Measurements from ENCODE around the gene KLRK1. TPM values are rescaled to one million over a fixed set of nuclear protein-coding genes. Genes with fewer than 3 reads are reported as not detected.
"Not testable (repeated sequence)": the region's sequence is repeated elsewhere in the genome, so short reads cannot be mapped to it uniquely, and the experiment has no call there.

The KLRK1 gene
- total RNA-seq, 2 experiments from 2014 or later: 0.35 to 0.50 TPM

DNA sequence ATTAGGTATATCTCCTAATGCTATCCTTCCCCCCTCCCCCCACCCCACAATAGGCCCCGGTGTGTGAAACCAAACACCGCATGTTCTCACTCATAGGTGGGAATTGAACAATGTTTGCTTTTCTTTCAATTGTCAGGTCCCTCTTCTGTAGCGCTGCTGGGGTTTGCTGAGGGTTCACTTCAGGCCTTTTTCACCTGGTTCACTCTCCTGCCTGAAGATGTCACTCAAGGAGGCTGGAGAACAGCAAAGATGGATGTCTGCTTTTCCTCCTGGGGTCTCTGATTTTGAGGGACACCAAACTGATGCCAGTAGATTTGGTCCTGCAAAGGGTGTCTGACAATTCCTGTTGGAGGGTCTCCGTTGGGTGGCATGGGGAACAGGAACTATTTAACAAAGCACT is 35.8 kb downstream of the KLRK1 start:
- intact Hi-C loops (cut with micrococcal nuclease): no loop called here
- Mint-ChIP-seq H3K27me3 (ENCODE audit: low read depth) (peaks cover 5% of the 10 kb centered on the region), H3K9me3 (peaks cover 4% of the 10 kb centered on the region), H3K4me1 (ENCODE audit: low read depth) (no peaks in the 10 kb centered on the region), H3K36me3 (ENCODE audit: low read depth) (no peaks in the 10 kb centered on the region), H3K27ac (no peak overlapping the region), H3K4me3 (no peak overlapping the region)
- CTCF ChIA-PET: no interaction called here
- no peak for DNase-seq

DNA sequence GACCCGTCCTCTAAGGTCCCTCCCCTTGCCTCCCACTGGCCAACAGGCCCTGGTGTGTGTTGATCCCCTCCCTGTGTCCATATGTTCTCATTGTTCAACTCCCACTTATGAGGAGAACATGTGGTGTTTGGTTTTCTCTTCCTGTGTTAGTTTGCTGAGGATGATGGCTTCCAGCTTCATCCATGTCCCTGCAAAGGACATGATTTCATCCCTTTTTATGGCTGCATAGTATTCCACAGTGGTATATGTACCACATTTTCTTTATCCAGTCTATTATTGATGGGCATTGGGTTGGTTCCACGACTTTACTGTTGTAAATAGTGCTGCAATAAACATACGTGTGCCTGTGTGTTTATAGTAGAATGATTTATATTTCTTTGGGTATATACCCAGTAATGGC is 38.4 kb downstream of the KLRK1 start:
- H3K9me3 Mint-ChIP-seq; H3K4me1 Mint-ChIP-seq (ENCODE audit: low read depth); H3K36me3 Mint-ChIP-seq (ENCODE audit: low read depth); H3K4me3 Mint-ChIP-seq; intact Hi-C loops (cut with micrococcal nuclease); H3K27me3 Mint-ChIP-seq (ENCODE audit: low read depth); H3K27ac Mint-ChIP-seq; DNase-seq; CTCF ChIA-PET: not testable (repeated sequence)

DNA sequence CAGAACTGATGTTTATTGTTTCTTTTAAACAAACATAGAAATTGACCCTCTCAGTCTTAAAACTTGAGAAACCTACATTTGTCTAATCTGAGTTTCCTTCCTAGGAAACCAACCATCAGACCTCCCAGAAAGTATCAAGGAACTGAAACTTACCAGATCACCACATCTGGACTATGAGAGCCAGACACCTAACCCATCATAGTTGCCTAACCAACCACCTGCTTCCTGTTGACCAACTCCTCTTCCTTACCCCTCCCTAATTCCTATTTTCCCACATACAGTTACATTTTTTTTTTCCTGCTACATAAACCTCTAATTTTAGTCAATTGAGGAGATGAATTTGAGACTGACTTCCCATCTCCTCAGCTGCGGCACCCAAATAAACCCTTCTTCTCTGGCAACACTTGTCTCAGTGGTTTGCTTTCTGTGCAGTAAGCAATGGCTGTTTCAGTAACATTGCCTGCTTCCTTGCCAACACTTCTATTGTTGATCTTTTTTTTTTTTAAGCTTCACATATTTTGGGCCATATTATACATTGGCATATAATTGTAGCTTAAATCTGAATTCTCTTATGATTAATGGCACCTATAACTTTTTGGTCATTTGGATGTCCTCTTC is 47.8 kb downstream of the KLRK1 start:
- Mint-ChIP-seq H3K9me3 (no peaks in the 10 kb centered on the region), H3K4me1 (ENCODE audit: low read depth) (no peaks in the 10 kb centered on the region), H3K27ac (no peak overlapping the region), H3K27me3 (ENCODE audit: low read depth) (no peaks in the 10 kb centered on the region), H3K36me3 (ENCODE audit: low read depth) (no peaks in the 10 kb centered on the region), H3K4me3 (no peak overlapping the region)
- CTCF ChIA-PET: no interaction called here
- intact Hi-C loops (cut with micrococcal nuclease): no loop called here
- DNase-seq: no peak

DNA sequence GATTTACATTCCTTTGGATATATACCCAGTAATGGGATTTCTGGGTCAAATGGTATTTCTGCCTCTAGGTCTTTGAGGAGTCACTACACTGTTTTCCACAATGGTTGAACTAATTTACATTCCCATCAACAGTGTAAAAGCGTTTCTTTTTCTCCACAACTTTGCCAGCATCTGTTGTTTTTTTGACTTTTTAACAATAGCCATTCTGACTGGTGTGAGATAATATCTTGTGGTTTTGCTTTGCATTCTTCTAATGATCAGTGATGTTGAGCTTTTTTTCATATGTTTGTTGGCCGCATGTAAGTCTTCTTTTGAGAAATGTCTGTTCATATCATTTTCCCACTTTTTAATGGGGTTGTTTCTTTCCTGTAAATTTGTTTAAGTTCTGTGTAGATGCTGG is 48.9 kb downstream of the KLRK1 start:
- intact Hi-C loops (cut with micrococcal nuclease); H3K27ac Mint-ChIP-seq; DNase-seq; H3K9me3 Mint-ChIP-seq; H3K4me1 Mint-ChIP-seq (ENCODE audit: low read depth); H3K36me3 Mint-ChIP-seq (ENCODE audit: low read depth); CTCF ChIA-PET; H3K27me3 Mint-ChIP-seq (ENCODE audit: low read depth); H3K4me3 Mint-ChIP-seq: not testable (repeated sequence)

DNA sequence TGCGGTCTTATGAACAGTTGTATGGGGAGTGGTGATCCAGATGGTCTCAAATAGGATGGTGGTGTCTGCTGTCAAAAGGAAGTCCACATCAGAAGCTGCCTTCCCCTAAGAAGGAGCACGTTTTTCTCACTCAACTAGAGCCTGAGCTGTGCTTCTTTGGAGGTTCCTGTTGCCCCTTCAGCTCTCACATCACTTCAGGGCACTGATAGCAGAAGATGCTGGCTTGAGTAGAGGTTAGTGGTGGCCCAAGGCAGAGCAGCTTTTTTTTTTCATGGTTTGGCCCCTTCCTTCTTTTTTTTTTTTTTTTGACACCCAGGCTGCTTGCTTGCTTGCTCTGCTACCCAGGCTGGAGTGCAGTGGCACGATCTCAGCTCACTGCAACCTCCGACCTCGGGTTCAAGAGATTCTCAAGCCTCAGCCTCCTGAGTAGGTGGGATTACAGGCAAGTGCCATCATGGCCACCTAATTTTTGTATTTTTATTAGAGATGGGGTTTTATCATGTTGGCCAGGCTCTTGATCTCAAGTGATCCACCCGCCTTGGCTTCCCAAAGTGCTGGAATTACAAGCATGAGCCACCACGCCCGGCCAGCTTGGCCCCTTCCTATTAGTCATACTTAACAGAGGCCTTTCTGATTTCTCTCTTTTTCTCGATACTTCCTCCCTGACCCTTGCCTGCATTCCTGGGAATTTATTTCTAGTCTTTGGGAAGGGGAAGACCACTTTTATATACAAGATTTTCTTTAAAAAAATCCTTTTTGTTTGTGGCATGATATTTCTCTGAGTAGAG is 50.6 kb downstream of the KLRK1 start:
- H3K36me3 Mint-ChIP-seq (ENCODE audit: low read depth): no peaks in the 10 kb centered on the region
- intact Hi-C loops (cut with micrococcal nuclease): loop anchor here (10.0 kb wide), 1 partner anchor 856 kb away; no protein-coding TSS in a partner anchor
- H3K4me1 Mint-ChIP-seq (ENCODE audit: low read depth): no peaks in the 10 kb centered on the region
- no peak overlapping the region for H3K27ac Mint-ChIP-seq
- DNase-seq: no peak
- no peaks in the 10 kb centered on the region for H3K9me3 Mint-ChIP-seq
- H3K27me3 Mint-ChIP-seq (ENCODE audit: low read depth): no peaks in the 10 kb centered on the region
- H3K4me3 Mint-ChIP-seq: no peak overlapping the region
- CTCF ChIA-PET: no interaction called here

DNA sequence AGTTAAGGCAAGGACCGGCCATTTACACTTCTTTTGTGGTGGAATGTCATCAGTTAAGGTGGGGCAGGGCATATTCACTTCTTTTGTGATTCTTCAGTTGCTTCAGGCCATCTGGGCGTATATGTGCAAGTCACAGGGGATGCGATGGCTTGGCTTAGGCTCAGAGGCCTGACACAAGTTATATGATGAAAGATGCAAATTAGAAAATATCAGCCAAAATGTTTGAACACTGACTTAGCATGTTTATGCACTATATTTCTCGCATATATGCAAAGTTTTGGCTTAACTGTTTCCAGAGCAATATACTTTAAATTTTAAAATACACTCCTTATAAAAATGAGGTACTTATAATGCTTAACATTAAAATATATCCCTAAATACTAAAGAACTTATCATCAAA is 51.4 kb downstream of the KLRK1 start:
- H3K27me3 Mint-ChIP-seq (ENCODE audit: low read depth); H3K36me3 Mint-ChIP-seq (ENCODE audit: low read depth); H3K27ac Mint-ChIP-seq; H3K9me3 Mint-ChIP-seq; H3K4me1 Mint-ChIP-seq (ENCODE audit: low read depth); DNase-seq; H3K4me3 Mint-ChIP-seq; CTCF ChIA-PET: not testable (repeated sequence)
- intact Hi-C loops (cut with micrococcal nuclease): loop anchor here (10.0 kb wide), 1 partner anchor 856 kb away; no protein-coding TSS in a partner anchor

DNA sequence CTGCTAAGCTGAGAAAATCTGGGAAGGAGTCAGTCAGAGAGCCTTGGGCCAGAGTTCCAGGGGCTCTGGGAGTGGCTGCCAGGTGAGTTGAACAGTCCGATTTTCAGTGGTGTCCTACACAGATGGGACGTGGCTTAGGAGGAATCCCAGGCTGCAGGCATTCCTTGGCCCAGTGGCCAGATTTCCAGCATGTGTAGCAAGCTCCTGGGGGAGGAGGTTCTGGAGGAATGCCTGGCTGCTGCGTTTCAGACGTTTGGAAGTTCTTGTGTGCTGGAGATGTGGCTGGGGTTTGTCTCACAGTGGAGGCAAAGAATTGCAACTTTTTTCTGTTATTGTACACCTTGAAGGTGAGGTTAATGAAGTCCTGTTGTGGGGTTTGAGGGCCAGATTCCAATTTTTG is 53.6 kb downstream of the KLRK1 start:
- H3K4me1 Mint-ChIP-seq (ENCODE audit: low read depth); H3K36me3 Mint-ChIP-seq (ENCODE audit: low read depth); H3K4me3 Mint-ChIP-seq; DNase-seq; H3K27ac Mint-ChIP-seq; H3K9me3 Mint-ChIP-seq; H3K27me3 Mint-ChIP-seq (ENCODE audit: low read depth); CTCF ChIA-PET: not testable (repeated sequence)
- intact Hi-C loops (cut with micrococcal nuclease): loop anchor here (10.0 kb wide), 1 partner anchor 859 kb away; no protein-coding TSS in a partner anchor

DNA sequence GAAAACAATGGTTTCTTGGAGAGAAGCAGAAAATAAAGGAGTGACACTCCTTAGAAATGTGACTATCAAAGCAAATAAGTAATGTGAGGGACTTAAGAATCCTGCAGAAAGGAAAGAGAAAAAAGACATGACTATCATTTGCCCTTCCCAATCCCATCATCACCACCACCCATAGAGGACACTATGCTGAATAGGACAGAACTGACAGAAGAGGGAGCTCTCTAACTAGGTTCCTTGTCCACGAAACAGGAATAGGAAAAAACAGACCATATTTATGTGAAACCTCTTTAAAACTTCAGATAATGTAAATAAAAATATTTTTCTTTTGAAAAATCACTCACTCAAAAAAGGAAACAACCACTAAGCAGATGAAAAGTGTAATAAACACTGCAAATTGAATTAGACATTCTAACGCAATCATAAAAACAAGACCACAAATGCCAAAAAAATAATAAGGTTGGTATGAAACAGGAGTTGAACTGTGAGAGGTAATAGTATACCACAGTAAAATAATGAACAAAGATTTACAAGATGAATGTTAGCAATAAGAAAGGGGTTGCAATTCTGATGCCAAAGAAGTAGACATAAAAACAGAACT is 58.1 kb downstream of the KLRK1 start:
- Mint-ChIP-seq H3K36me3 (ENCODE audit: low read depth) (no peaks in the 10 kb centered on the region), H3K4me3 (no peak overlapping the region), H3K27ac (no peak overlapping the region), H3K27me3 (ENCODE audit: low read depth) (peaks cover 4% of the 10 kb centered on the region), H3K4me1 (ENCODE audit: low read depth) (no peaks in the 10 kb centered on the region), H3K9me3 (peaks cover 16% of the 10 kb centered on the region)
- intact Hi-C loops (cut with micrococcal nuclease): loop anchor here (1.0 to 10.0 kb wide), 6 partner anchors 33 to 863 kb away; partner anchors contain the start of gene STYK1
- DNase-seq: no peak
- CTCF ChIA-PET: interaction anchor here (1.3 to 3.0 kb wide), 4 partner anchors 90 to 230 kb away, joined by 3 to 12 read pairs (median 8); no protein-coding TSS in a partner anchor

DNA sequence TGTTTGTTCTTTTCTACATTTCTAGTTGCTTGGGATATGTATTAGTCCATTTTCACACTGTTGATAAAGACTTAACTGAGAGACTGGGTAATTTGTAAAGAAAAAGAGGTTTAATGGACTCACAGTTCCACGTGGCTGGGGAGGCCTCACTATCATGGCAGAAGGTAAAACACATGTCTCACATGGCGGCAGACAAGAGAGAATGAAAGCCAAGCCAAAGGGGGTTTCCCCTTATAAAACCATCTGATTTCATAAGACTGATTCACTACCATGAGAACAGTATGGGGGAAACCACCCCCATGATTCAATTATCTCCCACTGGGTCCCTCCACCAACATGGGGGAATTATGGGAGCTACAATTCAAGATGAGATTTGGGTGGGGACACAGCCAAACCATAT is 61.1 kb downstream of the KLRK1 start:
- H3K4me1 Mint-ChIP-seq (ENCODE audit: low read depth); intact Hi-C loops (cut with micrococcal nuclease); H3K27ac Mint-ChIP-seq; H3K36me3 Mint-ChIP-seq (ENCODE audit: low read depth); H3K27me3 Mint-ChIP-seq (ENCODE audit: low read depth); H3K4me3 Mint-ChIP-seq: not testable (repeated sequence)
- CTCF ChIA-PET: interaction anchor here (0.9 to 1.8 kb wide), 2 partner anchors 58 to 93 kb away, joined by 3 to 4 read pairs; no protein-coding TSS in a partner anchor
- peaks cover 16% of the 10 kb centered on the region for H3K9me3 Mint-ChIP-seq
- DNase-seq: peak; percentile 14

Other genes starting within 250 kb of the KLRK1 start
- not detected for gene OLR1, start 217.9 kb downstream of the KLRK1 start, total RNA-seq
- gene TMEM52B, start 211.0 kb downstream of the KLRK1 start, total RNA-seq: not detected
- 1 to 10 TPM; 3.3 to 4.9 TPM for gene GABARAPL1, start 177.2 kb downstream of the KLRK1 start, total RNA-seq
- gene KLRD1, start 82.2 kb downstream of the KLRK1 start, total RNA-seq: under 1 TPM in 1 of 2 experiments, not detected in 1; 0.81 TPM
- not detected for gene KLRC4, start 19.7 kb upstream of the KLRK1 start, total RNA-seq
- not detected for gene KLRC3, start 30.6 kb upstream of the KLRK1 start, total RNA-seq
- not detected for gene KLRC2, start 46.0 kb upstream of the KLRK1 start, total RNA-seq
- under 1 TPM in 1 of 2 experiments, not detected in 1; 0.21 TPM for gene KLRC1, start 63.3 kb upstream of the KLRK1 start, total RNA-seq
- 1 to 10 TPM; 2.1 to 3.1 TPM for gene EIF2S3B, start 115.8 kb upstream of the KLRK1 start, total RNA-seq
- gene MAGOHB, start 223.6 kb upstream of the KLRK1 start, total RNA-seq: 10 to 100 TPM; 58.8 to 61.1 TPM

Data from activated naive CD4-positive, alpha-beta T cell treated with anti-CD3 and anti-CD28 coated beads for 36 hours (primary cell).